WERI-Rb-1 (cell line): ENCODE data around the gene SH3PXD2B.

Experiments
- DNase-seq: peaks from one replicate; pipeline ENCODE4 v3.0.0-alpha.2; 2020
- H3K27ac ChIP-seq: fragments of 250-450 bp; sonication (Bioruptor Pico); 2 replicates; pipeline ENCODE4 v1.5.1; 2020; ENCODE audit warnings: mild to moderate bottlenecking, moderate library complexity
- H3K27me3 ChIP-seq: fragments of 250-450 bp; sonication (Bioruptor Pico); 2 replicates; pipeline ENCODE4 v1.5.1; 2021; ENCODE audit warnings: mild to moderate bottlenecking, low read depth, moderate library complexity; ENCODE audit not compliant: insufficient read depth, severe bottlenecking
- H3K36me3 ChIP-seq: fragments of 250-450 bp; sonication (Bioruptor Pico); 2 replicates; pipeline ENCODE4 v1.5.1; 2020; ENCODE audit warnings: mild to moderate bottlenecking, moderate library complexity
- H3K4me3 ChIP-seq: 2 replicates; pipeline ENCODE4 v1.5.1; 2011; ENCODE audit warnings: low read depth, mild to moderate bottlenecking, control low read depth, low read length
- H3K9me3 ChIP-seq: fragments of 250-450 bp; sonication (Bioruptor Pico); 2 replicates; pipeline ENCODE4 v1.5.1; 2021; ENCODE audit warnings: mild to moderate bottlenecking, moderate library complexity; ENCODE audit not compliant: severe bottlenecking
- CTCF ChIP-seq: IDR thresholded peaks from 2 replicates; pipeline ENCODE4 v1.5.1; 2011; ENCODE audit warnings: low read depth, mild to moderate bottlenecking, control low read depth, inconsistent platforms, low read length

SH3PXD2B gene

GRCh38 chr5:172477466-172477865, 23.1 kb upstream of the SH3PXD2B start:
- H3K27me3 ChIP-seq, result no peaks in the 10 kb centered on the region
- no peak for DNase-seq
- no peak for TF ChIP-seq CTCF
- H3K27ac ChIP-seq, result no peak overlapping the region
- H3K4me3 ChIP-seq, result no peak overlapping the region
- H3K9me3 ChIP-seq, result no peaks in the 10 kb centered on the region
- no peaks in the 10 kb centered on the region for H3K36me3 ChIP-seq

- no peak for TF ChIP-seq CTCF
- DNase-seq, result no peak
- Histone ChIP-seq H3K4me3 (no peak overlapping the region), H3K36me3 (no peaks in the 10 kb centered on the region), H3K9me3 (no peaks in the 10 kb centered on the region), H3K27me3 (no peaks in the 10 kb centered on the region), H3K27ac (no peak overlapping the region)
These were observed 20.0 kb upstream of the SH3PXD2B start for GRCh38 chr5:172474293-172474692.

- H3K27me3 ChIP-seq, result no peaks in the 10 kb centered on the region
- no peak overlapping the region for H3K27ac ChIP-seq
- H3K9me3 ChIP-seq, result no peaks in the 10 kb centered on the region
- no peak for TF ChIP-seq CTCF
- DNase-seq, result no peak
- no peaks in the 10 kb centered on the region for H3K36me3 ChIP-seq
- H3K4me3 ChIP-seq, result no peak overlapping the region
These were observed 19.1 kb upstream of the SH3PXD2B start for GRCh38 chr5:172473427-172473826.

- DNase-seq, result no peak
- no peak overlapping the region for H3K27ac ChIP-seq
- TF ChIP-seq CTCF, result no peak
- no peak overlapping the region for H3K4me3 ChIP-seq
- H3K9me3 ChIP-seq, result peaks cover 2% of the 10 kb centered on the region
- H3K36me3 ChIP-seq, result no peaks in the 10 kb centered on the region
- no peaks in the 10 kb centered on the region for H3K27me3 ChIP-seq
These were observed 15.4 kb upstream of the SH3PXD2B start for GRCh38 chr5:172469697-172470096.

GRCh38 chr5:172466062-172466461, 11.7 kb upstream of the SH3PXD2B start:
- H3K27ac ChIP-seq, result no peak overlapping the region
- DNase-seq, result no peak
- no peak for TF ChIP-seq CTCF

GRCh38 chr5:172463031-172463430, 8.7 kb upstream of the SH3PXD2B start:
- Histone ChIP-seq H3K4me3 (no peak overlapping the region), H3K27ac (no peak overlapping the region), H3K9me3 (peaks cover 2% of the 10 kb centered on the region), H3K27me3 (no peaks in the 10 kb centered on the region), H3K36me3 (no peaks in the 10 kb centered on the region)
- no peak for DNase-seq
- TF ChIP-seq CTCF, result no peak

More at GRCh38 chr5:172466062-172466461, 11.7 kb upstream of the SH3PXD2B start:
- no peaks in the 10 kb centered on the region for H3K27me3 ChIP-seq
- H3K36me3 ChIP-seq, result no peaks in the 10 kb centered on the region
- no peak overlapping the region for H3K4me3 ChIP-seq
- peaks cover 2% of the 10 kb centered on the region for H3K9me3 ChIP-seq
